Prostate gland (tissue), 2 donors: ENCODE data around the gene TUSC7.

ENCODE experiments used
- POLR2A ChIP-seq: fragments of 450-650 bp; IDR thresholded peaks from one replicate; pipeline ENCODE4 v1.6.1; 2016; ENCODE audit warnings: antibody characterized with exemption, mild to moderate bottlenecking
- POLR2AphosphoS5 ChIP-seq: sonication (generic); formaldehyde crosslinking; IDR thresholded peaks from one replicate; pipeline ENCODE4 v1.6.1; 2017; ENCODE audit warnings: antibody characterized with exemption
- TF ChIP-seq, protein P1 (sequence below), 4 experiments: fragments of 200-600 bp in 2 of 4; fragments of 450-650 bp in 2 of 4; sonication (generic) in 2 of 4; IDR thresholded peaks; 1 replicate in 3 of 4; 2 replicates in 1 of 4; pipeline ENCODE4 v1.5.1; 2016 to 2019; ENCODE audit warnings: antibody characterized with exemption in 4 of 4, mild to moderate bottlenecking in 2 of 4, moderate library complexity in 2 of 4

DNA sequence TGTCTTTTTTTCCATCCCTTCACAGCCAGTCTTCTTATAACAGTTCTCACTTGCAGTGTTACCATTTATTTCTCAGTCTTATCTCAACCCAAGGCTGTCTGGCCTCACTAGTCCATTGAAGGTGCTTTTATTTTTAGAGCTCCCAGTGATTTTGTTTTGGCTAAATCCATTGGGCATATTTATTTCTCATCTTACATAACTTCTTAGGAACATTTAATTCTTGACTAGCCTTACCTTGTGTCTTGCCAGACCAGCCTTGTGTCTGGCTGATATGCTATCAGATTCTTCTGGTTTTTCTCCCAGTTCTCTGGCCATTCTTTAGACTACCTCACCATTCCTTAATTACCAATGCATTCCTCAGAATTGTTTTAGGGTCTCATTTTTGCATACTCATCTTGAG, 42.3 kb upstream of the TUSC7 start:
- TF ChIP-seq, protein P1, sequence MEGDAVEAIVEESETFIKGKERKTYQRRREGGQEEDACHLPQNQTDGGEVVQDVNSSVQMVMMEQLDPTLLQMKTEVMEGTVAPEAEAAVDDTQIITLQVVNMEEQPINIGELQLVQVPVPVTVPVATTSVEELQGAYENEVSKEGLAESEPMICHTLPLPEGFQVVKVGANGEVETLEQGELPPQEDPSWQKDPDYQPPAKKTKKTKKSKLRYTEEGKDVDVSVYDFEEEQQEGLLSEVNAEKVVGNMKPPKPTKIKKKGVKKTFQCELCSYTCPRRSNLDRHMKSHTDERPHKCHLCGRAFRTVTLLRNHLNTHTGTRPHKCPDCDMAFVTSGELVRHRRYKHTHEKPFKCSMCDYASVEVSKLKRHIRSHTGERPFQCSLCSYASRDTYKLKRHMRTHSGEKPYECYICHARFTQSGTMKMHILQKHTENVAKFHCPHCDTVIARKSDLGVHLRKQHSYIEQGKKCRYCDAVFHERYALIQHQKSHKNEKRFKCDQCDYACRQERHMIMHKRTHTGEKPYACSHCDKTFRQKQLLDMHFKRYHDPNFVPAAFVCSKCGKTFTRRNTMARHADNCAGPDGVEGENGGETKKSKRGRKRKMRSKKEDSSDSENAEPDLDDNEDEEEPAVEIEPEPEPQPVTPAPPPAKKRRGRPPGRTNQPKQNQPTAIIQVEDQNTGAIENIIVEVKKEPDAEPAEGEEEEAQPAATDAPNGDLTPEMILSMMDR (IDR thresholded peaks at IDR 0.05), result no peak
- TF ChIP-seq POLR2A (no peak), POLR2AphosphoS5 (no peak)
